ENCODE results near the gene HNF1A. TPM values are rescaled to one million over a fixed set of nuclear protein-coding genes. Genes with fewer than 3 reads are reported as not detected.
A peak's percentile ranks its signal among the peaks of the same experiment; 100 is the strongest.

HNF1A gene
- total and polyA plus RNA-seq, 10 of the 15 experiments (the other 5 are each of a cell fraction or from before 2014, with no cell fraction given) = 0.10 TPM; not detected in 9

DNA sequence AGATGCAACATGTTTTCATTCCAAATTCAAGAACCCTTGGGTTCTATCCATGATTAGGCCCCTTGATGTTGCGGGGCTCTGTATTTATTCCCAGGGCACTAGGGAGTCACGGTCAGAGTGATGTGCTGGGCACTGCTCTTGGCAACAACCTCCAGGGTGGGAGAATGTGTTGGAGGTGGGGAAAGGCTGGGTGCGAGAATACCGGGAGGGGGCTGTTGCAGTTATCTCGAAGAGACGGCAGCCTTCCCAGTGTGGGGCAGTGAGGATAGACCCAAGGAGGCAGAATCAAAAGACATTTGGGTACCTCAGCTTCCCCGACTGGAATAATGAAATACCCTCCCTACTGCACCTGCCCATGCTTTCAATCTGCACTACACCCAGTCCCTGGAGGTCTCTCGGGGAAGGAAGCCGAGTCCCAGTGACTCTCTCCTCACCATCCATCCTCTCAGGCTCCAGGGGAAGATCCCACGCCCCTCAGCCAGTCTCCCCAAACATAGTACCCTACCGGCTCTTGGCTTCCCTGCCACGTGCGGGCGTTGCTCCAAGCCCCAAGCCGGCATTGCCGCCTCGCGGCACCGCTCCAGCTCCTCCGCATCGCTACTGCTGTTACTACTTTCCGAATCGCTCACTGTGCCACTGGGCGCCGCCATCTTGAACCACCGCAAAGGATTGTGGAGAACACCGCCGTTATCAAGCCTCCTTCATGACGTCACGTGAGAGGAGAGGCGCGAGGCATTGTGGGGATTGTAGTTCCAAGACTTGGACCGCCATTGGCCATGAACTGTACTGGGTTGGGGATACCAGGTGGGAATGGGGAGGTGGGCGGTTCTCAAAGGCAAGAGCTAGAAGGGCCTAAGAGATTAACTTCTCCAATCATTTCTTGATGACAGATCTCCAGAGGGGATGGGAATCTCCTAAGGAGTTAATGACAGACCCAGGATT is 37.8 kb downstream of the HNF1A start, which contains the start of gene C12orf43 (continued):
- TF ChIP-seq, protein P1, sequence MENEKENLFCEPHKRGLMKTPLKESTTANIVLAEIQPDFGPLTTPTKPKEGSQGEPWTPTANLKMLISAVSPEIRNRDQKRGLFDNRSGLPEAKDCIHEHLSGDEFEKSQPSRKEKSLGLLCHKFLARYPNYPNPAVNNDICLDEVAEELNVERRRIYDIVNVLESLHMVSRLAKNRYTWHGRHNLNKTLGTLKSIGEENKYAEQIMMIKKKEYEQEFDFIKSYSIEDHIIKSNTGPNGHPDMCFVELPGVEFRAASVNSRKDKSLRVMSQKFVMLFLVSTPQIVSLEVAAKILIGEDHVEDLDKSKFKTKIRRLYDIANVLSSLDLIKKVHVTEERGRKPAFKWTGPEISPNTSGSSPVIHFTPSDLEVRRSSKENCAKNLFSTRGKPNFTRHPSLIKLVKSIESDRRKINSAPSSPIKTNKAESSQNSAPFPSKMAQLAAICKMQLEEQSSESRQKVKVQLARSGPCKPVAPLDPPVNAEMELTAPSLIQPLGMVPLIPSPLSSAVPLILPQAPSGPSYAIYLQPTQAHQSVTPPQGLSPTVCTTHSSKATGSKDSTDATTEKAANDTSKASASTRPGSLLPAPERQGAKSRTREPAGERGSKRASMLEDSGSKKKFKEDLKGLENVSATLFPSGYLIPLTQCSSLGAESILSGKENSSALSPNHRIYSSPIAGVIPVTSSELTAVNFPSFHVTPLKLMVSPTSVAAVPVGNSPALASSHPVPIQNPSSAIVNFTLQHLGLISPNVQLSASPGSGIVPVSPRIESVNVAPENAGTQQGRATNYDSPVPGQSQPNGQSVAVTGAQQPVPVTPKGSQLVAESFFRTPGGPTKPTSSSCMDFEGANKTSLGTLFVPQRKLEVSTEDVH (IDR thresholded peaks at IDR 0.05; ENCODE audit: low read depth, partially characterized antibody) = peak; percentile 55
- TF ChIP-seq FOXM1 (IDR thresholded peaks at IDR 0.05; ENCODE audit: low read depth, low read length) (no peak), CHD1 (IDR thresholded peaks at IDR 0.05; ENCODE audit: low read depth, low read length) (no peak), SMARCA5 (IDR thresholded peaks at IDR 0.05) (no peak), RUNX3 (IDR thresholded peaks at IDR 0.05; ENCODE audit: low read length) (peak; percentile 86), SMAD5 (IDR thresholded peaks at IDR 0.05; ENCODE audit: low read depth) (no peak), HCFC1 (IDR thresholded peaks at IDR 0.05; ENCODE audit: low read length) (peak; percentile 95), PAX8 (IDR thresholded peaks at IDR 0.05) (no peak), PML (IDR thresholded peaks at IDR 0.05; ENCODE audit: low read length) (no peak), POLR2A (IDR thresholded peaks at IDR 0.05; ENCODE audit: low read depth, low read length) (peak; percentile 89), ZZZ3 (IDR thresholded peaks at IDR 0.05; ENCODE audit: control insufficient read depth, insufficient read length, low read depth) (no peak), ZNF217 (IDR thresholded peaks at IDR 0.05) (no peak), ZNF207 (IDR thresholded peaks at IDR 0.05; ENCODE audit: borderline replicate concordance) (no peak; the same call in 1 of the 2 replicates), NFIC (IDR thresholded peaks at IDR 0.05; ENCODE audit: low read depth, low read length) (no peak)
- TF ChIP-seq, protein P2, sequence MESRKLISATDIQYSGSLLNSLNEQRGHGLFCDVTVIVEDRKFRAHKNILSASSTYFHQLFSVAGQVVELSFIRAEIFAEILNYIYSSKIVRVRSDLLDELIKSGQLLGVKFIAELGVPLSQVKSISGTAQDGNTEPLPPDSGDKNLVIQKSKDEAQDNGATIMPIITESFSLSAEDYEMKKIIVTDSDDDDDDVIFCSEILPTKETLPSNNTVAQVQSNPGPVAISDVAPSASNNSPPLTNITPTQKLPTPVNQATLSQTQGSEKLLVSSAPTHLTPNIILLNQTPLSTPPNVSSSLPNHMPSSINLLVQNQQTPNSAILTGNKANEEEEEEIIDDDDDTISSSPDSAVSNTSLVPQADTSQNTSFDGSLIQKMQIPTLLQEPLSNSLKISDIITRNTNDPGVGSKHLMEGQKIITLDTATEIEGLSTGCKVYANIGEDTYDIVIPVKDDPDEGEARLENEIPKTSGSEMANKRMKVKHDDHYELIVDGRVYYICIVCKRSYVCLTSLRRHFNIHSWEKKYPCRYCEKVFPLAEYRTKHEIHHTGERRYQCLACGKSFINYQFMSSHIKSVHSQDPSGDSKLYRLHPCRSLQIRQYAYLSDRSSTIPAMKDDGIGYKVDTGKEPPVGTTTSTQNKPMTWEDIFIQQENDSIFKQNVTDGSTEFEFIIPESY (IDR thresholded peaks at IDR 0.05) = no peak
- TF ChIP-seq, protein P3, sequence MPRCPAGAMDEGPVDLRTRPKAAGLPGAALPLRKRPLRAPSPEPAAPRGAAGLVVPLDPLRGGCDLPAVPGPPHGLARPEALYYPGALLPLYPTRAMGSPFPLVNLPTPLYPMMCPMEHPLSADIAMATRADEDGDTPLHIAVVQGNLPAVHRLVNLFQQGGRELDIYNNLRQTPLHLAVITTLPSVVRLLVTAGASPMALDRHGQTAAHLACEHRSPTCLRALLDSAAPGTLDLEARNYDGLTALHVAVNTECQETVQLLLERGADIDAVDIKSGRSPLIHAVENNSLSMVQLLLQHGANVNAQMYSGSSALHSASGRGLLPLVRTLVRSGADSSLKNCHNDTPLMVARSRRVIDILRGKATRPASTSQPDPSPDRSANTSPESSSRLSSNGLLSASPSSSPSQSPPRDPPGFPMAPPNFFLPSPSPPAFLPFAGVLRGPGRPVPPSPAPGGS (IDR thresholded peaks at IDR 0.05; ENCODE audit: borderline replicate concordance, insufficient read depth, low read depth, low read length, poor library complexity, severe bottlenecking) = no peak
- TF ChIP-seq, protein P4, sequence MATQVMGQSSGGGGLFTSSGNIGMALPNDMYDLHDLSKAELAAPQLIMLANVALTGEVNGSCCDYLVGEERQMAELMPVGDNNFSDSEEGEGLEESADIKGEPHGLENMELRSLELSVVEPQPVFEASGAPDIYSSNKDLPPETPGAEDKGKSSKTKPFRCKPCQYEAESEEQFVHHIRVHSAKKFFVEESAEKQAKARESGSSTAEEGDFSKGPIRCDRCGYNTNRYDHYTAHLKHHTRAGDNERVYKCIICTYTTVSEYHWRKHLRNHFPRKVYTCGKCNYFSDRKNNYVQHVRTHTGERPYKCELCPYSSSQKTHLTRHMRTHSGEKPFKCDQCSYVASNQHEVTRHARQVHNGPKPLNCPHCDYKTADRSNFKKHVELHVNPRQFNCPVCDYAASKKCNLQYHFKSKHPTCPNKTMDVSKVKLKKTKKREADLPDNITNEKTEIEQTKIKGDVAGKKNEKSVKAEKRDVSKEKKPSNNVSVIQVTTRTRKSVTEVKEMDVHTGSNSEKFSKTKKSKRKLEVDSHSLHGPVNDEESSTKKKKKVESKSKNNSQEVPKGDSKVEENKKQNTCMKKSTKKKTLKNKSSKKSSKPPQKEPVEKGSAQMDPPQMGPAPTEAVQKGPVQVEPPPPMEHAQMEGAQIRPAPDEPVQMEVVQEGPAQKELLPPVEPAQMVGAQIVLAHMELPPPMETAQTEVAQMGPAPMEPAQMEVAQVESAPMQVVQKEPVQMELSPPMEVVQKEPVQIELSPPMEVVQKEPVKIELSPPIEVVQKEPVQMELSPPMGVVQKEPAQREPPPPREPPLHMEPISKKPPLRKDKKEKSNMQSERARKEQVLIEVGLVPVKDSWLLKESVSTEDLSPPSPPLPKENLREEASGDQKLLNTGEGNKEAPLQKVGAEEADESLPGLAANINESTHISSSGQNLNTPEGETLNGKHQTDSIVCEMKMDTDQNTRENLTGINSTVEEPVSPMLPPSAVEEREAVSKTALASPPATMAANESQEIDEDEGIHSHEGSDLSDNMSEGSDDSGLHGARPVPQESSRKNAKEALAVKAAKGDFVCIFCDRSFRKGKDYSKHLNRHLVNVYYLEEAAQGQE (IDR thresholded peaks at IDR 0.05; ENCODE audit: low read depth, low read length) = no peak
- TF ChIP-seq, protein P5, sequence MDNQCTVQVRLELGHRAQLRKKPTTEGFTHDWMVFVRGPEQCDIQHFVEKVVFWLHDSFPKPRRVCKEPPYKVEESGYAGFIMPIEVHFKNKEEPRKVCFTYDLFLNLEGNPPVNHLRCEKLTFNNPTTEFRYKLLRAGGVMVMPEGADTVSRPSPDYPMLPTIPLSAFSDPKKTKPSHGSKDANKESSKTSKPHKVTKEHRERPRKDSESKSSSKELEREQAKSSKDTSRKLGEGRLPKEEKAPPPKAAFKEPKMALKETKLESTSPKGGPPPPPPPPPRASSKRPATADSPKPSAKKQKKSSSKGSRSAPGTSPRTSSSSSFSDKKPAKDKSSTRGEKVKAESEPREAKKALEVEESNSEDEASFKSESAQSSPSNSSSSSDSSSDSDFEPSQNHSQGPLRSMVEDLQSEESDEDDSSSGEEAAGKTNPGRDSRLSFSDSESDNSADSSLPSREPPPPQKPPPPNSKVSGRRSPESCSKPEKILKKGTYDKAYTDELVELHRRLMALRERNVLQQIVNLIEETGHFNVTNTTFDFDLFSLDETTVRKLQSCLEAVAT (IDR thresholded peaks at IDR 0.05) = peak; percentile 83

Measured in GM12878 (cell line).